H9 (cell line): Measurements from ENCODE around the gene LPP. TPM values are rescaled to one million over a fixed set of nuclear protein-coding genes. Genes with fewer than 3 reads are reported as not detected.

Experiments used
- DNase-seq: peaks from one replicate; pipeline ENCODE4 v3.0.0-alpha.2; 2017
- H2AFZ ChIP-seq: one replicate; pipeline ENCODE4 v1.6.1; 2013; ENCODE audit warnings: mild to moderate bottlenecking, low read length, control low read depth, moderate library complexity
- H2AK5ac ChIP-seq: 2 replicates; pipeline ENCODE4 v1.6.1; 2013; ENCODE audit warnings: low read length, control low read depth, mixed read lengths; ENCODE audit not compliant: insufficient read length
- H2BK120ac ChIP-seq: one replicate; pipeline ENCODE4 v1.6.1; 2013; ENCODE audit warnings: low read depth, mild to moderate bottlenecking, low read length, control low read depth, inconsistent platforms; ENCODE audit not compliant: poor library complexity, severe bottlenecking
- H2BK12ac ChIP-seq: 2 replicates; pipeline ENCODE4 v1.6.1; 2013; ENCODE audit warnings: low read length, control low read depth, mixed read lengths, low read depth; ENCODE audit not compliant: insufficient read length
- H2BK15ac ChIP-seq: 2 replicates; pipeline ENCODE4 v1.6.1; 2013; ENCODE audit warnings: low read depth, low read length, control low read depth
- H2BK20ac ChIP-seq: one replicate; pipeline ENCODE4 v1.6.1; 2013; ENCODE audit warnings: low read depth, mild to moderate bottlenecking, low read length, control low read depth, inconsistent platforms; ENCODE audit not compliant: poor library complexity, severe bottlenecking
- H2BK5ac ChIP-seq: 2 replicates; pipeline ENCODE4 v1.6.1; 2013; ENCODE audit warnings: low read length, control low read depth, mixed read lengths; ENCODE audit not compliant: insufficient read length
- H3K14ac ChIP-seq: 2 replicates; pipeline ENCODE4 v1.6.1; 2013; ENCODE audit warnings: low read length, control low read depth; ENCODE audit not compliant: insufficient read depth
- H3K18ac ChIP-seq: 2 replicates; pipeline ENCODE4 v1.6.1; 2013; ENCODE audit warnings: low read depth, mild to moderate bottlenecking, mixed read lengths, low read length, control low read depth; ENCODE audit not compliant: insufficient read length
- H3K23ac ChIP-seq: 2 replicates; pipeline ENCODE4 v1.6.1; 2013; ENCODE audit warnings: low read length, control low read depth, mixed read lengths, low read depth; ENCODE audit not compliant: insufficient read length
- H3K23me2 ChIP-seq: 2 replicates; pipeline ENCODE4 v1.6.1; 2013; ENCODE audit warnings: low read depth, mild to moderate bottlenecking, mixed read lengths, low read length, control low read depth; ENCODE audit not compliant: insufficient read length, poor library complexity, severe bottlenecking
- H3K27ac ChIP-seq: 2 replicates; pipeline ENCODE4 v1.5.1; 2013; ENCODE audit warnings: low read length, control low read depth, mixed read lengths, low read depth; ENCODE audit not compliant: insufficient read length
- H3K27me3 ChIP-seq: 2 replicates; pipeline ENCODE4 v1.6.1; 2013; ENCODE audit warnings: low read length, control low read depth, inconsistent platforms; ENCODE audit not compliant: insufficient read depth
- H3K4ac ChIP-seq: 2 replicates; pipeline ENCODE4 v1.6.1; 2013; ENCODE audit warnings: low read depth, mild to moderate bottlenecking, control low read depth, inconsistent platforms, low read length, moderate library complexity
- H3K4me1 ChIP-seq: 2 replicates; pipeline ENCODE4 v1.6.1; 2013; ENCODE audit warnings: low read length, control low read depth, inconsistent platforms; ENCODE audit not compliant: insufficient read depth
- H3K4me2 ChIP-seq: 2 replicates; pipeline ENCODE4 v1.6.1; 2013; ENCODE audit warnings: low read length, control low read depth, mixed read lengths; ENCODE audit not compliant: insufficient read length, insufficient read depth
- H3K56ac ChIP-seq: 2 replicates; pipeline ENCODE4 v1.6.1; 2013; ENCODE audit warnings: low read depth, mild to moderate bottlenecking, mixed read lengths, low read length, control low read depth; ENCODE audit not compliant: insufficient read length
- H3K79me1 ChIP-seq: 2 replicates; pipeline ENCODE4 v1.6.1; 2013; ENCODE audit warnings: low read depth, mild to moderate bottlenecking, moderate library complexity, low read length, control low read depth, inconsistent platforms; ENCODE audit not compliant: insufficient read depth, poor library complexity, severe bottlenecking
- H3K79me2 ChIP-seq: 2 replicates; pipeline ENCODE4 v1.6.1; 2013; ENCODE audit warnings: low read length, control low read depth, inconsistent platforms; ENCODE audit not compliant: insufficient read depth
- H3K9ac ChIP-seq: 2 replicates; pipeline ENCODE4 v1.6.1; 2013; ENCODE audit warnings: low read length, control low read depth, mixed read lengths; ENCODE audit not compliant: insufficient read length; ENCODE audit errors: extremely low read depth
- H3K9me3 ChIP-seq: one replicate; pipeline ENCODE4 v1.6.1; 2013; ENCODE audit warnings: low read depth, low read length, inconsistent platforms; ENCODE audit not compliant: control insufficient read depth
- H3T11ph ChIP-seq: one replicate; pipeline ENCODE4 v1.6.1; 2013; ENCODE audit warnings: mild to moderate bottlenecking, low read length, control low read depth, inconsistent platforms
- H4K20me1 ChIP-seq: one replicate; pipeline ENCODE4 v1.6.1; 2013; ENCODE audit not compliant: control insufficient read depth, insufficient read length, insufficient read depth
- H4K5ac ChIP-seq: 2 replicates; pipeline ENCODE4 v1.6.1; 2013; ENCODE audit warnings: low read depth, mild to moderate bottlenecking, mixed read lengths, low read length, control low read depth; ENCODE audit not compliant: insufficient read length
- H4K8ac ChIP-seq: replicated peaks from 2 replicates; pipeline ENCODE4 v1.6.1; 2013; ENCODE audit warnings: low read length, control low read depth, mixed read lengths, low read depth; ENCODE audit not compliant: insufficient read length
- H4K91ac ChIP-seq: 2 replicates; pipeline ENCODE4 v1.6.1; 2013; ENCODE audit warnings: low read depth, mild to moderate bottlenecking, moderate library complexity, mixed read lengths, low read length, control low read depth; ENCODE audit not compliant: insufficient read length
- H3K27ac Mint-ChIP-seq, 3 experiments: 2 replicates in 2 of 3; 3 replicates in 1 of 3; pipeline ENCODE4 v1.8.0; 2020 to 2021; ENCODE audit warnings: mixed read lengths in 3 of 3, mild to moderate bottlenecking in 1 of 3, moderate library complexity in 1 of 3
- H3K27me3 Mint-ChIP-seq: 2 replicates; pipeline ENCODE4 v1.8.0; 2021; ENCODE audit warnings: low read depth, mild to moderate bottlenecking, moderate library complexity, mixed read lengths
- H3K36me3 Mint-ChIP-seq, 3 experiments: 2 replicates in 2 of 3; 3 replicates in 1 of 3; pipeline ENCODE4 v1.8.0; 2020 to 2021; ENCODE audit warnings: low read depth in 3 of 3, mixed read lengths in 3 of 3; ENCODE audit not compliant: insufficient read depth in 1 of 3
- H3K4me1 Mint-ChIP-seq, 2 experiments: 2 replicates each; pipeline ENCODE4 v1.8.0; 2020; ENCODE audit warnings: mixed read lengths in 2 of 2
- H3K4me3 Mint-ChIP-seq, 2 experiments: 2 replicates in 1 of 2; 3 replicates in 1 of 2; pipeline ENCODE4 v1.8.0; 2020 to 2021; ENCODE audit warnings: mild to moderate bottlenecking in 2 of 2, mixed read lengths in 2 of 2, moderate library complexity in 1 of 2
- H3K9me3 Mint-ChIP-seq, 2 experiments: 2 replicates in 1 of 2; 3 replicates in 1 of 2; pipeline ENCODE4 v1.8.0; 2020; ENCODE audit warnings: mild to moderate bottlenecking in 2 of 2, mixed read lengths in 2 of 2, moderate library complexity in 1 of 2
- WGBS: extraction: QIAGEN DNeasy Blood & Tissue Kit; methylation state at CpG from one replicate; pipeline ENCODE4 v1.1.7; 2013; ENCODE audit warnings: missing lambda C conversion rate, low lambda C conversion rate, mixed read lengths; ENCODE audit not compliant: insufficient read length; ENCODE audit errors: extremely low coverage; 5-methylcytosine and 5-hydroxymethylcytosine counted together
- total RNA-seq: library from RNA; stranded (reverse); gene quantifications from 2 replicates; pipeline ENCODE4 v1.2.1, GENCODE V29; 2021
- TF ChIP-seq, protein P1 (sequence below): fragments of 200-600 bp; sonication (generic); conservative IDR thresholded peaks from 3 replicates; pipeline ENCODE4 v1.8.0; 2021; ENCODE audit warnings: antibody characterized with exemption, mild to moderate bottlenecking

Gene LPP
- total RNA-seq, 1 experiment from 2014 or later, result 64.6 TPM

DNA sequence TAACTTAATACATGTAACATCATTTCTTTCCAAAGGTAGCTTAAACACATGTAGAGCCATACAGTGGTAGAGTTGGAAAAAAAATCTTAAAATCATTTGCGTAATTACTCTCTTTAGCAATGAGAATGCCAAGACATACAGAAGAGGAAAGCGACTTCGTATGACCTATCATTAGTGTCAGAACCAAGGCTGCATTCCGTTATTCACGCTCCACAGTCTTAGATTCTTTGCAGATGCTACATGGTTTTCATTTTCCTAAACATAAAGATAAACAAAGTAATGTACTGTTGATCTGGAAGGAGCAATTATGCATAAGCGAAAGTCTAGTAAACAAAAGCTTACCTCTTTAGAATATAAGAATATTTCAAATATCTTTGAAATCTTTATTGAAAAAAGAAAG lies 607.5 kb downstream of the LPP start:
- WGBS, result no CpG with 5 or more reads among the region's 6 CpGs
- H3K27ac ChIP-seq, result no peak overlapping the region
- H3K79me2 ChIP-seq, result no peaks in the 10 kb centered on the region
- no peak overlapping the region for H3K14ac ChIP-seq
- H2BK120ac ChIP-seq, result no peak overlapping the region
- TF ChIP-seq, protein P1, sequence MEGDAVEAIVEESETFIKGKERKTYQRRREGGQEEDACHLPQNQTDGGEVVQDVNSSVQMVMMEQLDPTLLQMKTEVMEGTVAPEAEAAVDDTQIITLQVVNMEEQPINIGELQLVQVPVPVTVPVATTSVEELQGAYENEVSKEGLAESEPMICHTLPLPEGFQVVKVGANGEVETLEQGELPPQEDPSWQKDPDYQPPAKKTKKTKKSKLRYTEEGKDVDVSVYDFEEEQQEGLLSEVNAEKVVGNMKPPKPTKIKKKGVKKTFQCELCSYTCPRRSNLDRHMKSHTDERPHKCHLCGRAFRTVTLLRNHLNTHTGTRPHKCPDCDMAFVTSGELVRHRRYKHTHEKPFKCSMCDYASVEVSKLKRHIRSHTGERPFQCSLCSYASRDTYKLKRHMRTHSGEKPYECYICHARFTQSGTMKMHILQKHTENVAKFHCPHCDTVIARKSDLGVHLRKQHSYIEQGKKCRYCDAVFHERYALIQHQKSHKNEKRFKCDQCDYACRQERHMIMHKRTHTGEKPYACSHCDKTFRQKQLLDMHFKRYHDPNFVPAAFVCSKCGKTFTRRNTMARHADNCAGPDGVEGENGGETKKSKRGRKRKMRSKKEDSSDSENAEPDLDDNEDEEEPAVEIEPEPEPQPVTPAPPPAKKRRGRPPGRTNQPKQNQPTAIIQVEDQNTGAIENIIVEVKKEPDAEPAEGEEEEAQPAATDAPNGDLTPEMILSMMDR, result no peak
- H3K23ac ChIP-seq, result no peak overlapping the region
- H2AFZ ChIP-seq, result no peak overlapping the region
- no peaks in the 10 kb centered on the region for H3K4me1 ChIP-seq
- Mint-ChIP-seq H3K36me3 (no peaks in the 10 kb centered on the region), H3K27ac (no peak overlapping the region), H3K9me3 (no peaks in the 10 kb centered on the region), H3K27me3 (no peaks in the 10 kb centered on the region), H3K4me3 (no peak overlapping the region), H3K4me1 (0 out of 4 replicates have a peak, but pooled peaks cover 0 to 2% of the 10 kb centered on the region in 2 experiments)
- no peak overlapping the region for H2BK20ac ChIP-seq
- H4K20me1 ChIP-seq, result no peaks in the 10 kb centered on the region
- no peak overlapping the region for H3K18ac ChIP-seq
- no peak overlapping the region for H3K4ac ChIP-seq
- H3K23me2 ChIP-seq, result no peaks in the 10 kb centered on the region
- no peak overlapping the region for H4K8ac ChIP-seq
- H2BK5ac ChIP-seq, result no peak overlapping the region
- H3K79me1 ChIP-seq, result no peaks in the 10 kb centered on the region
- H3K9me3 ChIP-seq, result no peaks in the 10 kb centered on the region
- no peak overlapping the region for H4K5ac ChIP-seq
- H2BK15ac ChIP-seq, result no peak overlapping the region
- no peak for DNase-seq
- no peak overlapping the region for H2BK12ac ChIP-seq
- no peak overlapping the region for H3K9ac ChIP-seq
- H4K91ac ChIP-seq, result no peak overlapping the region
- H2AK5ac ChIP-seq, result no peak overlapping the region
- H3K56ac ChIP-seq, result no peak overlapping the region
- no peaks in the 10 kb centered on the region; the same call in 1 of the 2 replicates for H3K27me3 ChIP-seq
- no peak overlapping the region for H3T11ph ChIP-seq
- H3K4me2 ChIP-seq, result no peak overlapping the region
